OCI-LY7 (cell line): ENCODE data around the gene MFSD8.

Source experiments
- EZH2phosphoT487 ChIP-seq: fragments of 200-600 bp; sonication (generic); IDR thresholded peaks from 2 replicates; pipeline ENCODE4 v1.6.1; 2018; ENCODE audit warnings: low read depth, borderline replicate concordance, mild to moderate bottlenecking, mixed run types, antibody characterized with exemption, low read length, moderate library complexity, mixed read lengths
- TF ChIP-seq, protein P1 (sequence below): fragments of 200-600 bp; sonication (generic); conservative IDR thresholded peaks from 2 replicates; pipeline ENCODE4 v1.5.1; 2014; ENCODE audit warnings: mild to moderate bottlenecking, antibody characterized with exemption, low read length, moderate library complexity, mixed read lengths

DNA sequence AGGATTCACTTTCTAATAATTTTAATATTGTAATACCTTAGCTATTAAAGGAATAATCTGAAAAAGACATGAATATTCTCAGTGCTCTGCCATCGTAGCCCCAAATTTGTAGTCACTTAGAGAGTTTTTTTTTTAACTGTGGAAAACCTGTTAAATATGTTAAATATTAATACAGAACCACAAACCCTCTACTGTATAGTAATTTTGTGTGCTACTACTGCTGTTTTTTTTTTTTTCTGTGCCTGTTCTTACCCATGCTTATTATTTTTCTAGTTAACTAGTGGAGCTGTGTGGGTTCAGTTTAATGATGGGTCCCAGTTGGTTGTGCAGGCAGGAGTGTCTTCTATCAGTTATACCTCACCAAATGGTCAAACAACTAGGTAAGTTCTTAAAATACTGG, 68.4 kb downstream of the MFSD8 start:
- TF ChIP-seq, protein P1, sequence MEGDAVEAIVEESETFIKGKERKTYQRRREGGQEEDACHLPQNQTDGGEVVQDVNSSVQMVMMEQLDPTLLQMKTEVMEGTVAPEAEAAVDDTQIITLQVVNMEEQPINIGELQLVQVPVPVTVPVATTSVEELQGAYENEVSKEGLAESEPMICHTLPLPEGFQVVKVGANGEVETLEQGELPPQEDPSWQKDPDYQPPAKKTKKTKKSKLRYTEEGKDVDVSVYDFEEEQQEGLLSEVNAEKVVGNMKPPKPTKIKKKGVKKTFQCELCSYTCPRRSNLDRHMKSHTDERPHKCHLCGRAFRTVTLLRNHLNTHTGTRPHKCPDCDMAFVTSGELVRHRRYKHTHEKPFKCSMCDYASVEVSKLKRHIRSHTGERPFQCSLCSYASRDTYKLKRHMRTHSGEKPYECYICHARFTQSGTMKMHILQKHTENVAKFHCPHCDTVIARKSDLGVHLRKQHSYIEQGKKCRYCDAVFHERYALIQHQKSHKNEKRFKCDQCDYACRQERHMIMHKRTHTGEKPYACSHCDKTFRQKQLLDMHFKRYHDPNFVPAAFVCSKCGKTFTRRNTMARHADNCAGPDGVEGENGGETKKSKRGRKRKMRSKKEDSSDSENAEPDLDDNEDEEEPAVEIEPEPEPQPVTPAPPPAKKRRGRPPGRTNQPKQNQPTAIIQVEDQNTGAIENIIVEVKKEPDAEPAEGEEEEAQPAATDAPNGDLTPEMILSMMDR = no peak
- no peak for TF ChIP-seq EZH2phosphoT487
